HEK293T (cell line): ENCODE data around the gene EXOC4.

ENCODE experiments used
- CTCF ChIA-PET: fragments of 350-600 bp; formaldehyde crosslinking; extraction: SDS; loops from one replicate; lab custom pipeline; 2021; ENCODE audit warnings: antibody characterized with exemption, inconsistent platforms; lab: Yijun Ruan, JAX
- POLR2A ChIA-PET: fragments of 350-600 bp; formaldehyde crosslinking; extraction: SDS; loops from one replicate; lab custom pipeline; 2020; ENCODE audit warnings: antibody characterized with exemption, inconsistent platforms; lab: Yijun Ruan, JAX
- DNase-seq: peaks from one replicate; pipeline ENCODE4 v3.0.0; 2012; ENCODE audit warnings: mixed read lengths; ENCODE audit errors: extremely low spot score
- ARNT ChIP-seq: fragments of 450-650 bp; IDR thresholded peaks from 2 replicates; pipeline ENCODE4 v1.6.1; 2017; ENCODE audit warnings: mild to moderate bottlenecking
- BHLHE40 ChIP-seq: fragments of 450-650 bp; IDR thresholded peaks from 2 replicates; pipeline ENCODE4 v1.6.1; 2016; ENCODE audit warnings: mild to moderate bottlenecking, moderate library complexity, borderline replicate concordance
- CTBP1 ChIP-seq: fragments of 450-650 bp; IDR thresholded peaks from 2 replicates; pipeline ENCODE4 v1.6.1; 2016; ENCODE audit warnings: borderline replicate concordance
- ELF4 ChIP-seq: fragments of 450-650 bp; IDR thresholded peaks from 2 replicates; pipeline ENCODE4 v1.6.1; 2017; ENCODE audit warnings: antibody characterized with exemption
- FOXA1 ChIP-seq: fragments of 450-650 bp; IDR thresholded peaks from 2 replicates; pipeline ENCODE4 v1.6.1; 2016; ENCODE audit warnings: mild to moderate bottlenecking
- FOXK2 ChIP-seq: fragments of 450-650 bp; IDR thresholded peaks from 2 replicates; pipeline ENCODE4 v1.6.1; 2016; ENCODE audit warnings: mild to moderate bottlenecking
- FOXM1 ChIP-seq: fragments of 450-650 bp; IDR thresholded peaks from 2 replicates; pipeline ENCODE4 v1.6.1; 2017; ENCODE audit warnings: mild to moderate bottlenecking, borderline replicate concordance
- HDGF ChIP-seq: fragments of 450-650 bp; IDR thresholded peaks from 2 replicates; pipeline ENCODE4 v1.6.1; 2017; ENCODE audit warnings: antibody characterized with exemption, borderline replicate concordance
- L3MBTL2 ChIP-seq: fragments of 450-650 bp; conservative IDR thresholded peaks from 2 replicates; pipeline ENCODE4 v1.6.1; 2016; ENCODE audit warnings: mild to moderate bottlenecking
- LEF1 ChIP-seq: fragments of 450-650 bp; IDR thresholded peaks from 2 replicates; pipeline ENCODE4 v1.6.1; 2017; ENCODE audit warnings: mild to moderate bottlenecking, borderline replicate concordance
- NFRKB ChIP-seq: fragments of 450-650 bp; IDR thresholded peaks from 2 replicates; pipeline ENCODE4 v1.6.1; 2016; ENCODE audit warnings: mild to moderate bottlenecking, moderate library complexity
- SP1 ChIP-seq: fragments of 450-650 bp; IDR thresholded peaks from 2 replicates; pipeline ENCODE4 v1.6.1; 2017
- SUZ12 ChIP-seq: fragments of 450-650 bp; IDR thresholded peaks from 2 replicates; pipeline ENCODE4 v1.6.1; 2016; ENCODE audit warnings: mild to moderate bottlenecking
- TARDBP ChIP-seq: fragments of 450-650 bp; IDR thresholded peaks from 2 replicates; pipeline ENCODE4 v1.6.1; 2016
- ZNF384 ChIP-seq: fragments of 450-650 bp; IDR thresholded peaks from 2 replicates; pipeline ENCODE4 v1.6.1; 2016
- TF ChIP-seq, protein P1 (sequence below): fragments of 450-650 bp; IDR thresholded peaks from 2 replicates; pipeline ENCODE4 v1.6.1; 2016

The EXOC4 gene

GRCh38 chr7:133542209-133542780 is 289.4 kb downstream of the EXOC4 start:
- CTCF ChIA-PET, result no interaction called here
- POLR2A ChIA-PET, result no interaction called here
- DNase-seq, result no peak
- TF ChIP-seq BHLHE40 (no peak), ARNT (no peak), FOXM1 (no peak), NFRKB (no peak), TARDBP (no peak), FOXK2 (no peak), HDGF (no peak), SP1 (no peak), CTBP1 (no peak), LEF1 (no peak), ELF4 (no peak), L3MBTL2 (no peak), FOXA1 (no peak), ZNF384 (no peak), SUZ12 (no peak)
- TF ChIP-seq, protein P1, sequence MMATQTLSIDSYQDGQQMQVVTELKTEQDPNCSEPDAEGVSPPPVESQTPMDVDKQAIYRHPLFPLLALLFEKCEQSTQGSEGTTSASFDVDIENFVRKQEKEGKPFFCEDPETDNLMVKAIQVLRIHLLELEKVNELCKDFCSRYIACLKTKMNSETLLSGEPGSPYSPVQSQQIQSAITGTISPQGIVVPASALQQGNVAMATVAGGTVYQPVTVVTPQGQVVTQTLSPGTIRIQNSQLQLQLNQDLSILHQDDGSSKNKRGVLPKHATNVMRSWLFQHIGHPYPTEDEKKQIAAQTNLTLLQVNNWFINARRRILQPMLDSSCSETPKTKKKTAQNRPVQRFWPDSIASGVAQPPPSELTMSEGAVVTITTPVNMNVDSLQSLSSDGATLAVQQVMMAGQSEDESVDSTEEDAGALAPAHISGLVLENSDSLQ, result no peak

DNA sequence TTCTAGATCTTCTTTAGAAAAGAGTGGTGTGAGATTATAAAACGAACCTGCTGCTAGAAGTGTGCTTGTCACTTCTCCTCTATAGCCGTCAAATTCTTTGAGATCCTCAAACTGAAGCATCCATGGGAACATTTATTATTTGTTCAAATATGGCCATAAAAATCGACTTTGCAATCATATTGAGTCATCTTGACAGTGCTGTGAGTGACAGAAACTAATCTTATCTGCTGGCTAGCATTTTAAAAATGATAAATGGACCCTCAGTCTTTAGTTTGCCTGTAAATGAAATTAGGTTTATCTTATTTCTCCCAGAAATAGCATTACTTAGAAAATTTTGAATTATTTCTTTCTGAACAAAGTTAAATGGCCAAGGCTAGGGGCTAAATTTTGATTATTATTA is 290.8 kb downstream of the EXOC4 start:
- DNase-seq, result no peak
- TF ChIP-seq, protein P1, result peak; percentile 65
- TF ChIP-seq ARNT (no peak), L3MBTL2 (no peak), HDGF (no peak), LEF1 (no peak), FOXK2 (no peak), TARDBP (no peak), SUZ12 (no peak)
- POLR2A ChIA-PET, result no interaction called here
- CTCF ChIA-PET, result no interaction called here

DNA sequence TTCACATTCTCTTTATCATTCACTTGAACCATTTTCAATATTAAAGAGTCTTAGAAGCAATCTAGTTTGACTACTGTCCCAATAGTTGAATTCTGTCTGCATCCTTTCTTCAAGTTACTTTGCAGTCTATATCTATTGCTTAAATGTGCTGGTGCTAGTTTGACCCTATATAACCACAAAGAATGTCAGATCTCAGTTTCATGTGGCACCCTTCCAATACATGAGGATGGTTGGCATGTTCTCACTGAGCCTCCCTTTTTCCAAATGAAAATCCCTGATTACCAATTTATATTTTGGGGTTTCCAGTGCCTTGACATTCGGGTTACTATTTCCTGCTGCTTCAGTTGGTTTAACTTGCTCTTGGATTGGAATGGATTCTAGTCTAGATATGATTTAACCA is 292.7 kb downstream of the EXOC4 start:
- ChIA-PET POLR2A (no interaction called here), CTCF (no interaction called here)
- no peak for DNase-seq
- TF ChIP-seq SP1, result no peak
- no peak for TF ChIP-seq ZNF384
- no peak for TF ChIP-seq FOXM1
- no peak for TF ChIP-seq ARNT
- TF ChIP-seq ELF4, result no peak
- TF ChIP-seq FOXK2, result no peak
- TF ChIP-seq SUZ12, result no peak
- no peak for TF ChIP-seq L3MBTL2
- TF ChIP-seq, protein P1, result no peak
- no peak for TF ChIP-seq TARDBP
- TF ChIP-seq FOXA1, result no peak
- TF ChIP-seq LEF1, result no peak
- TF ChIP-seq HDGF, result no peak
- no peak for TF ChIP-seq NFRKB
- TF ChIP-seq CTBP1, result no peak
- TF ChIP-seq BHLHE40, result no peak

DNA sequence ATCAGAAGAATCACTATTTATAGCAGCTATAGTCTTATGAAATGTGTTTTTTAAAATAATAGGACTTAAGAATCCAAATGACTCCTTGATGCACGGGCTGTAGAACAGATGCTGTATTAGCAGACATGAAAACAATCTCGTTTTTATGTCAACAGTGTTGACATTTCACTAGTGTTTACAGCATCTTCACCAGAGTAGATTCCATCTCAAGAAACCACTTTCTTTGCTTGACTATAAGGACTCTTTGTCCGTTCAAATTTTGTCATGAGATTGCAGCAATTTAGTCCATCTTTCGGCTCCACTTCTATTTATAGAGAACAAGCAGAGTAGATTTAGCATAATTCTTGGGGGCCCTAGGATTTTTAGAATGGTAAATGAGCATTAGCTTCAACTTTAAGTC is 295.1 kb downstream of the EXOC4 start:
- CTCF ChIA-PET, result no interaction called here
- POLR2A ChIA-PET, result no interaction called here
- DNase-seq, result no peak
- TF ChIP-seq FOXK2 (no peak), FOXA1 (no peak), ARNT (no peak), TARDBP (no peak), BHLHE40 (no peak), SUZ12 (no peak), ZNF384 (no peak), FOXM1 (no peak), CTBP1 (no peak)
- TF ChIP-seq, protein P1, result no peak

DNA sequence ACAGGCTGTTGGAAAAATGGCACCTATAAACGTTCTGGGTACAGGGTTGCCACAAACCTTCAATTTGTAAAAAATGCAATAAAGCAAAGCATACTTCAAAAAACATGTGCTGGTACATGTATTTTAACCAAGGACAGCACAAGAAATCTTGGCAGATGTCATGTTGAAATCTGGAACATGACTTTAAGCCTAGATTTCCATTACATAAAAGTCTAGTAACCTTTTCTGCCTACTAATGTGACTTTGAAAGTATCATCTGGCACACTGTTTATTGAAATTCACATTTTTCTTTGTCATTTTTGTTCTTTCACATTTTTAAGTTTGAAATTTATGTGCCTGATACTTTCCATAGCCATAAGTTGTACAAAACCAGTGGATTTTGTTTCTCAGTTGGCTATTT is 296.8 kb downstream of the EXOC4 start:
- ChIA-PET POLR2A (no interaction called here), CTCF (no interaction called here)
- DNase-seq, result no peak
- TF ChIP-seq FOXA1, result no peak
- TF ChIP-seq ARNT, result no peak
- no peak for TF ChIP-seq NFRKB
- no peak for TF ChIP-seq CTBP1
- TF ChIP-seq FOXM1, result no peak

DNA sequence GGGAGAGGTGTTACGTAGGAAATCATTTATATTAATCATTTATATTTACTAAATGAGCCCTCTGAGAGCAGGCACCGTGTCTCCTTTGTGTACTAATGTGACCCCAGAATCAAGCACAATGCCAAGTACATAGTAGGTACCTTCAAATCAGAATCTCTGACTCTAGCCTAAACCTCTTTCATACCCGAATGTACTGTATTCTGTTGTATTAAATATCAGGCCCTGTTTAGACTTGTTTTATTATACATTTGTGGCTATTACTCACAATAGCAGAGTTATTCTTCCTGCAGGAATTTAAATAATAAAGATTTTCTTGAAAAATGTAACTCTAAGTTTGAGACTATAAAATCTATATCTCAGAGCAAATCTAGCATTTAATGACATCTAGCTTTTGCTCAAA is 297.3 kb downstream of the EXOC4 start:
- ChIA-PET CTCF (no interaction called here), POLR2A (no interaction called here)
- no peak for TF ChIP-seq FOXA1
- TF ChIP-seq NFRKB, result no peak
- TF ChIP-seq BHLHE40, result no peak
- TF ChIP-seq HDGF, result no peak
- TF ChIP-seq CTBP1, result no peak
- no peak for TF ChIP-seq ARNT
- TF ChIP-seq L3MBTL2, result no peak
- TF ChIP-seq TARDBP, result no peak
- TF ChIP-seq FOXM1, result no peak
- TF ChIP-seq FOXK2, result no peak
- no peak for TF ChIP-seq SP1
- TF ChIP-seq ZNF384, result no peak
- no peak for TF ChIP-seq ELF4
- no peak for TF ChIP-seq SUZ12
- DNase-seq, result no peak
